Loucy (cell line): ENCODE measurements around the gene TRPC3.

Experiments used
- H2AFZ ChIP-seq: fragments of 200-600 bp; sonication (generic); 2 replicates; pipeline ENCODE4 v1.6.0; 2016; ENCODE audit warnings: antibody characterized with exemption, mild to moderate bottlenecking, low read length, moderate library complexity
- H3F3A ChIP-seq: fragments of 200-600 bp; 2 replicates; pipeline ENCODE4 v1.6.0; 2016; ENCODE audit warnings: antibody characterized with exemption, low read depth, mild to moderate bottlenecking
- H3K27me3 ChIP-seq: fragments of 200-600 bp; sonication (generic); 2 replicates; pipeline ENCODE4 v1.6.1; 2014; ENCODE audit warnings: low read length, mild to moderate bottlenecking; ENCODE audit not compliant: insufficient read depth, poor library complexity, severe bottlenecking
- H3K36me3 ChIP-seq: fragments of 200-600 bp; sonication (generic); 2 replicates; pipeline ENCODE4 v1.6.1; 2016; ENCODE audit warnings: low read length; ENCODE audit not compliant: insufficient read depth
- H3K4me1 ChIP-seq: fragments of 200-600 bp; sonication (generic); 2 replicates; pipeline ENCODE4 v1.5.1; 2014; ENCODE audit warnings: low read length, mild to moderate bottlenecking; ENCODE audit not compliant: insufficient read depth, poor library complexity, severe bottlenecking
- H3K4me2 ChIP-seq: fragments of 200-600 bp; sonication (generic); 2 replicates; pipeline ENCODE4 v1.6.0; 2014; ENCODE audit warnings: antibody characterized with exemption, low read length, low read depth, mild to moderate bottlenecking; ENCODE audit not compliant: poor library complexity, severe bottlenecking
- H3K4me3 ChIP-seq: fragments of 200-600 bp; sonication (generic); 2 replicates; pipeline ENCODE4 v1.5.1; 2014; ENCODE audit warnings: low read length, mild to moderate bottlenecking, mixed read lengths; ENCODE audit not compliant: poor library complexity, severe bottlenecking
- H3K79me2 ChIP-seq: fragments of 200-600 bp; sonication (generic); 2 replicates; pipeline ENCODE4 v1.6.1; 2014; ENCODE audit warnings: low read length; ENCODE audit not compliant: insufficient read depth
- H3K9ac ChIP-seq: fragments of 200-600 bp; sonication (generic); 2 replicates; pipeline ENCODE4 v1.6.0; 2014; ENCODE audit warnings: mild to moderate bottlenecking, low read depth, low read length, moderate library complexity; ENCODE audit not compliant: poor library complexity, severe bottlenecking
- H3K9me2 ChIP-seq: fragments of 200-600 bp; sonication (generic); replicated peaks from 2 replicates; pipeline ENCODE4 v1.6.1; 2016; ENCODE audit warnings: low read depth, low read length, mixed read lengths
- H3K9me3 ChIP-seq: fragments of 200-600 bp; sonication (generic); 2 replicates; pipeline ENCODE4 v1.6.1; 2014; ENCODE audit warnings: mild to moderate bottlenecking, antibody characterized with exemption, low read length, low read depth; ENCODE audit not compliant: insufficient read depth
- H4K20me1 ChIP-seq: fragments of 200-600 bp; sonication (generic); 2 replicates; pipeline ENCODE4 v1.6.0; 2014; ENCODE audit warnings: antibody characterized with exemption, low read length, mild to moderate bottlenecking; ENCODE audit not compliant: insufficient read depth, poor library complexity, severe bottlenecking
- CTCF ChIP-seq: fragments of 200-600 bp; sonication (generic); conservative IDR thresholded peaks from 2 replicates; pipeline ENCODE4 v1.5.1; 2014; ENCODE audit warnings: mild to moderate bottlenecking, antibody characterized with exemption, low read length
- EZH2phosphoT487 ChIP-seq: fragments of 200-600 bp; IDR thresholded peaks from 2 replicates; pipeline ENCODE4 v1.6.1; 2018; ENCODE audit warnings: antibody characterized with exemption, mild to moderate bottlenecking, moderate library complexity, borderline replicate concordance

TRPC3 gene

DNA sequence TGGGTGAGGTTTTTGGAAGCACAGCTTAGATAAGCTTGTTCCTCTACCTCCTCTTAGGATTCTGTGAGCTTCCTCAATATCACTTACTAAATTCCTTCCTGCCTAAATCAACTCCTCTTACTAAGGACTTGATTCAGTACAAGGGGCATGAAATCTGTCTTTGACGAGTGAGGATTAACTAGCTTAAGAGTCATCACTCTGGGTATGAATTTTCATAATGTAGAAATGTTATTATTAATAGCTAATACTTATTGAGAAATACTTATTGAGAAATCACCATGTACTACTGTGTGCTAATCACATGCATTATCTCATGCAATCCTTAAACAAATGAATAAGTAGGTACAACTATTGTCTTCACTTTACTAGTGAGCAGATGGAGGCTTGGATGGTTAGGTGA is 28.6 kb downstream of the TRPC3 start:
- Histone ChIP-seq H3K36me3 (no peaks in the 10 kb centered on the region), H3K9ac (no peak overlapping the region), H3K9me3 (no peaks in the 10 kb centered on the region), H2AFZ (no peak overlapping the region), H3K9me2 (no peaks in the 10 kb centered on the region), H3K27me3 (peaks cover 8% of the 10 kb centered on the region), H3K4me3 (no peak overlapping the region), H3K4me1 (no peaks in the 10 kb centered on the region), H3F3A (no peaks in the 10 kb centered on the region), H3K4me2 (no peak overlapping the region), H4K20me1 (no peaks in the 10 kb centered on the region), H3K79me2 (no peaks in the 10 kb centered on the region)
- TF ChIP-seq EZH2phosphoT487 (no peak), CTCF (no peak)

GRCh38 chr4:121913667-121914066 is 38.2 kb downstream of the TRPC3 start:
- Histone ChIP-seq H3K4me1 (no peaks in the 10 kb centered on the region), H3K79me2 (no peaks in the 10 kb centered on the region), H3K9ac (no peak overlapping the region), H3K27me3 (peaks cover 3% of the 10 kb centered on the region), H3F3A (no peaks in the 10 kb centered on the region), H3K9me3 (no peaks in the 10 kb centered on the region), H4K20me1 (no peaks in the 10 kb centered on the region), H3K4me3 (no peak overlapping the region), H3K36me3 (no peaks in the 10 kb centered on the region), H3K9me2 (no peaks in the 10 kb centered on the region), H3K4me2 (no peak overlapping the region), H2AFZ (no peak overlapping the region)
- no peak for TF ChIP-seq EZH2phosphoT487
- TF ChIP-seq CTCF = no peak

DNA sequence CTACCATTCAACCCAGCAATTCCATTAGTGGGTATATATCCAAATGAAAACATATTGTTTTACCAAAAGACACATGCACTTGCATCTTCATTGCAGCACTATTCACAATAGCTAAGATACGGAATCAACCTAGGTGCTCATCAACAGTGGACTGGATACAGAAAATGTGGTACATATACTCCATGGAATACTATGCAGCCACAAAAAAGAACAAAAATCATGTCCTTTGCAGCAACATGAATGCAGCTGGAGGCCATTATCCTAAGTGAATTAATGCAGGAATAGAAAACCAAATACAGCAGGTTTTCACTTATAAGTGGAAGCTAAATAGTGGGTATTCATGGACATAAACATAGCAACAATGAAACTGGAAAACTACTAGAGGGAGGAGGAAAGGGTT is 43.5 kb downstream of the TRPC3 start:
- Histone ChIP-seq H3F3A (no peaks in the 10 kb centered on the region), H2AFZ (no peak overlapping the region), H4K20me1 (no peaks in the 10 kb centered on the region), H3K4me2 (no peak overlapping the region), H3K79me2 (no peaks in the 10 kb centered on the region), H3K4me1 (no peaks in the 10 kb centered on the region), H3K9me2 (no peaks in the 10 kb centered on the region), H3K27me3 (peaks cover 16% of the 10 kb centered on the region), H3K36me3 (no peaks in the 10 kb centered on the region), H3K9me3 (no peaks in the 10 kb centered on the region), H3K4me3 (no peak overlapping the region), H3K9ac (no peak overlapping the region)
- no peak for TF ChIP-seq EZH2phosphoT487
- TF ChIP-seq CTCF = no peak
